Hepatocyte (in vitro differentiated cells): ENCODE measurements around the gene NUP160.

Source experiments
- CTCF ChIP-seq: fragments of 200-600 bp; sonication (generic); IDR thresholded peaks from 2 replicates; pipeline ENCODE4 v1.5.1; 2016; ENCODE audit warnings: antibody characterized with exemption, mild to moderate bottlenecking; ENCODE audit not compliant: poor library complexity
- EZH2phosphoT487 ChIP-seq: fragments of 200-600 bp; sonication (generic); IDR thresholded peaks from one replicate; pipeline ENCODE4 v1.6.1; 2018; ENCODE audit warnings: antibody characterized with exemption, mild to moderate bottlenecking, low read depth, moderate library complexity; ENCODE audit not compliant: unreplicated experiment, severe bottlenecking

GRCh38 chr11:47852053-47852452 lies 3.9 kb upstream of the NUP160 start:
- no peak for TF ChIP-seq CTCF
- no peak for TF ChIP-seq EZH2phosphoT487
